Glomerular endothelial cell (primary cell): ENCODE measurements around the gene CELA3A. TPM values are rescaled to one million over a fixed set of nuclear protein-coding genes. Genes with fewer than 3 reads are reported as not detected.

Experiments
- DNase-seq: peaks from one replicate; pipeline ENCODE4 v3.0.0-alpha.2; 2011; ENCODE audit warnings: low read depth, low spot score; ENCODE audit errors: extremely low read depth
- total RNA-seq: library from RNA; depleted of rRNA; stranded (reverse); fragments of >200 nt; gene quantifications from 2 replicates; pipeline ENCODE4 v1.2.3, GENCODE V29; 2015

The CELA3A gene
- total RNA-seq, 1 donor from 2014 or later: not detected

- DNase-seq: no peak
These were observed 44.3 kb downstream of the CELA3A start for GRCh38 chr1:22045604-22046228.

DNA sequence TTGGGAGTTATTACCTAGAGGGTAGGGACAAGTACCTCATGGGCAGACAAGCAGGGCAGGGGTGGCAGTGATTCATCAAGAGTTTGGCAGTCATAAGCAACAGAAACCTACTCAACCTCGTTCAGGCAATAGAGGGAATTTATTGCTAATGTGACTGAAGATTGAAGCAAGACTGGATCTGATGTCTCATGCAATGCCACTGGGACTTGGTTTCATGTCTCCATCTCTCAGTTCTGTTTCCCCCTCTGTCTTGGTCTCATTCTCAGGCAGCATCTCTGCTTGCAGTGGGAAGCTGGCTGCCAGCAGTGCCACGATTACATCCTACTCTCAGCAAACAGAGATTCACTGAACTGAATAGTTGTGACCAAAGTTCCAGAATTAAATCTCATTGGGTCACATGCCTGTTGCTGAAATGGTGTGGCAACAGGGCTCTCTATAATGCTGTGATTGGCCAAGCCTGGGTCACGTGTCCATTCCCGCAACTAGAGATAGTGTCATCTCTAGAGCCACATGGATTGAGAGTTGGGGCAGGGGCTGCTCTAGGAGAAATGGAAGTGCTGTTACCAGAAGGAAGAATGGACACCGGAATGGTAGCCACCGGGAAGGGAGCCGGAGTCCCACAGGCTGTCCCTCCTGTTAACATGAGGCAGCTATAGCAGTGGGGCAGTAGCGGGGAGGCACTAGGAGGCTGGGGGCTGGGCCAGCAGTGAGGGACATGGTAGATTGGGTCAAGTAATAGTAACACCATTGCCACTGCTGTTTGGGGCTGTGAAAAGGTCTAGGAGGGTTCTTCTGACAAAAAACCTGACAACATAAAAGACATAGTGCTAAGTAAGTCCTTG lies 47.1 kb downstream of the CELA3A start:
- no peak for DNase-seq

DNA sequence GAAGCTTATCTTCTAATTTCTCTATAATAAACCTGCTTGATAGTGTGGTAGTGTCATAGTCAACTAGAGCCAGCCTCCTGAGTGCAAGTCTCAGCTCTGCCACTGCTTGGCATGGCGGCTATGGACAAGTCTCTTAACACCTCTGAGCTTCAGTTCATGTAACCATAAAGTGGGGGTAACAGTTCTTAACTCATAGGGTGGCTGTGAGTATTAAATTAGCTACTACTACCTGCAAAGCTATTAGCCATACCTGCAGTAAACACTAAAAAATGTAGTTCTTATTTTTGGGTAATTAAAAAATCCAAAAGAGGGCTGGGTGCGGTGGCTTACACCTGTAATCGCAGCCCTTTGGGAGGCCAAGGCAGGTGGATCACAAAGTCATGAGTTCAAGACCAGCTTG lies 48.9 kb downstream of the CELA3A start:
- DNase-seq: no peak

DNA sequence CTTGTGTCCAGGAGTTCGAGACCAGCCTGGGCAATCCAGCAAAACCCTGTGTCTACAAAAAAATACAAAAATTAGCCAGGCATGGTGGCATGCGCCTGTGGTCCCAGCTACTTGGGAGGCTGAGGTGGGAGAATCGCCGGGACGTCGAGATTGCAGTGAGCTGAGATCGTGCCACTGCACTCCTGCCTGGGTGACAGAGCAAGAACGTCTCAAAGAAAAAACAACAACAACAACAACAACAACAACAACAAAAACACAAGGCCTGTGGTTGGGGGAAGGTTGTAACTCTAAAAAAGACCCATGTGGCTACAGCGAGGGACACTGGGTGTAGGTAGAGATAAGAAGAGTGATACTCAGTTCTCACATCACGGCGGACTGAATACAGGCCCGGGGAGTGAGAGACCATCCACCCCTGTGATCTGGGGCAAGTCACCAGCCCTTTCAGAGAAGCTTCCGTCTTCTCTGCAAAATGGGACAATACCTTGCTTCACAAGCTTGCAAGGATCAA lies 50.2 kb downstream of the CELA3A start:
- DNase-seq: no peak

GRCh38 chr1:22052115-22053016 lies 50.9 kb downstream of the CELA3A start, which contains the start of gene CDC42:
CDC42 (plus strand) TSS chr1:22052709; CDS start chr1:22078479, 25,770 bp downstream.
- DNase-seq: no peak

GRCh38 chr1:22053017-22053860 lies 51.8 kb downstream of the CELA3A start:
- no peak for DNase-seq

DNA sequence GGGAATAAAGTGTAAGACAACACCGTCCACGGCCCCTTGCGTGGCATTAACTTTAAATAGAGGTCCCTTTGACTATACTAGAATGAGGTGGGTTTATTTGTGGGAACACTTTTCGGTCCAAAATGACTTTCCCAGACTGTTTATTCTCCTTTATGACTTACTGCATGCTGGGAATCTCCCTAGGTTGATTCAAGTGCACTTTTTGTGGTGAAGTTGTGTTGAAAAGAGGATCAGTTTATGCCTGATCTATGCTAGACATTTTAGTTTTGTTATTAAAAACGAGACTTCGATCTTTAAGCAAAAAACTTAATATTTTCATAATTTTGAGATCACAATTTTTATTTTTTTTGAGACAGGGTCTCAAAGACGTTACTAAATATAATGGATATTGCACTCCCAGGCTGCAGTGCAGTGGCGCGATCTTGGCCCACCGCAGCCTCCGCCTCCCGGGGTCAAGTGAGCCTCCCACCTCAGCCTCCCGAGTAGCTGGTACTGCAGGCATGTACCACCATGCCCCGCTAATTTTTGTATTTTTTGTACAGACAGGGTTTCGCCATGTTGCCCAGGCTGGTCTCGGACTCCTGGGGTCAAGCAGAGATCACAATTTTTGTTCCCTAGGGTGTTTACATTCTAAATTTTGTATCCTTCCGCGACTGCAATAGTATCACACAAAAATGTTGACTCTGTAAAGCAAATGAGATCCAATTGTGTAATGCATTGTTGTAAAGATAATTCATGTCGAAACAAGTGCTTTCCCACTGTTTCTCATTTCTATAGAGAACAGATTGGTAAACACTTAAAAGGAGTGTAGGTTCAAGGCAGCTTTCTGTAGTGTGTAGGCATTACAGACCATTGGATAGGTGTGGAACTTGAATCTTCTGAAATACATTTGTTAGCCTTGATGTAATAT lies 52.7 kb downstream of the CELA3A start:
- DNase-seq: no peak

DNA sequence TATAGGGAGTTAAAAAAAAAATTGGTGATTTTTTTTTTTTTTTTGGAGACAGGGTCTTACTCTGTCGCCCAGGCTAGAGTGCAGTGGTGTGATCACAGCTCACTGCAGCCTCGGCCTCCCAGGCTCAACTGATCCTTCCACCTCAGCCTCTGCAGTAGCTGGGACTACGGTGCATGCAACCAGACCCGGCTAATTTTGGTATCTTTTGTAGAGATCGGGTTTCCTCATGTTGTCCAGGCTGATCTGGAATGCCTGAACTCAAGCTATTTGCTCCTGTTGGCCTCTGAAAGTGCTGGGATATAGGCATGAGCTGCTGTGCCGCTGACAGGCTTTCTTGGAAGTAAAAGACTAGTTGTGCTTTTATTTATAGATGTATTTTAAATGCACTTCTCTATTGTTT lies 54.0 kb downstream of the CELA3A start:
- no peak for DNase-seq

DNA sequence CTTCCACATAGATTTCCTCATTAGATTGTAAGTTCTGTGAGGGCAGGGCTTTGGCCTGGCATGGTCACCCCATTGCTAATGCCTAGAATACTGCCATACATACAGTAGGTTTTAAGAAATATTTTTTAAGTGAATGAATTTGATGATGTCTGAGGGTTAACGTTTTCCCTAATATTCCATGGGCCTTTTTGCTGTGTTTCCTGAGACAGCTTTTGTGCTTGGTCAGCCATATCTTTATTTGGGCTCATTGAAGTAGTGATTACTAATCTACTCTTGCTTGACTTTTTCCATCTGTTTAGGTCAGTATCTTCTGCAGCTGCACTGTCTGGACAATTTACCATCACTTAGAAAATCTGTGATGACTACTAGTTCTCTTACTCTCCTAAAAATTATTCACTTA lies 54.6 kb downstream of the CELA3A start:
- no peak for DNase-seq

DNA sequence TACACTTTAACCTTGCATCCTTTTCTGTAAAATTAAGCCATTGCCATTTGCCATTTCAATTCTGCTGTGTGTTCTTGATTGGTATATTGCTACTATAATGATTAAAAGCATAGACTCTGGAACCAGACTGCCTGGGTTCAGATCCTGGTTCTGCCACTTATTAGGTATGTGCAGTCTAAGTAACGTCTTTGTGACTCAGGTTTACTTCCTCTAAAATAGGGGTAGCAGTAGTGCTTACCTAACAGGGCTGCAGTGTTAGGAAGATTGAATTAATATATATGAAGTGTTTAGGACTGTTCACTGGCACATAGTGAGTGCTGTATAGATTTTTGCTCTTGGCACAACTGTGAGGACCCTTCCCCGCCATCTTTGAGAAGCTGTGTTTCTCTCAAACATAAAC lies 55.5 kb downstream of the CELA3A start:
- no peak for DNase-seq

DNA sequence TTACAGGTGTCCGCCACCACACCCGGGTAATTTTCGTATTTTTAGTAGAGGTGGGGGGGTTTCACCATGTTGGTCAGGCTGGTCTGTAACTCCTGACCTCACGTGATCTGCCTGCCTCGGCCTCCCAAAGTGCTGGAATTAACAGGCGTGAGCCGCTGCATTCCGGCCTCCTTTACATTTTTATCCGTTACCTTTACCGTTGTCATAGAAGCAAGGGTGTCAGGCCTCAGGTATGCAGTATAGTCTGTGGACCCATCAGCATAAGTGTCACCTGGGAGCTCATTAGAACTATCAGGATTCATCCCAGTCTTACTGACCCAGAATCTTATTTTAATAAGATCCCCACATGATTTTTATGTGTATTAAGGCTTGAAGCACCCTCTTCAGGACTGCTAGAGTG lies 56.4 kb downstream of the CELA3A start:
- no peak for DNase-seq

Other genes with a start within 250 kb of the CELA3A start
- gene USP48, start 218.5 kb upstream of the CELA3A start, total RNA-seq: 48.4 and 61.5 TPM in 2 replicates
- 0.05 TPM in 1 of 2 replicates, not detected in the other for gene LDLRAD2, start 189.4 kb upstream of the CELA3A start, total RNA-seq
- gene HSPG2, start 64.3 kb upstream of the CELA3A start, total RNA-seq: 2,040 and 3,652 TPM in 2 replicates
- gene CELA3B, start 24.6 kb upstream of the CELA3A start, total RNA-seq: not detected in 2 replicates
- gene CDC42, start 51.1 kb downstream of the CELA3A start, total RNA-seq: 349 and 429 TPM in 2 replicates
- 0.10 and 0.29 TPM in 2 replicates for gene WNT4, start 141.4 kb downstream of the CELA3A start, total RNA-seq